ENCODE data around the gene CD300C.

DNA sequence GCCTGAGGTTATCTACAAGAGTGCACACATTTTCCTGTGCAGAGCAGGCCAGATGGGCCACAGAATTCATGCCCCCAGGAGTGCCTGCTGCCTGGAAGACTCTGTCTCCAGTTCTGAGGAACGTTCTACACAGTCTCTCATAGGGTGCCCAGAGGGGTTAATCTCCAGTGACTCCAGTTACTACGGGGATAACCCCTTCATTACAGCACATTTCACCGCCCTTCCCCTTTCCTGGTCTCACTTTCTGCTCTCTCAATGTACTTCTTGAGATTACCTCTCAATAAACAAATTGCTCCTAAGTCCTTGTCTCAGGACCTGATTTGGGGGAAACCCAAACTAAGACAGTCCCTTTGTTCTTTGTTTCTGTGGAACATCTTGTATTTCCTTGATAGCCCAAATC, 15.7 kb upstream of the CD300C start:
- TF ChIP-seq, protein P1, sequence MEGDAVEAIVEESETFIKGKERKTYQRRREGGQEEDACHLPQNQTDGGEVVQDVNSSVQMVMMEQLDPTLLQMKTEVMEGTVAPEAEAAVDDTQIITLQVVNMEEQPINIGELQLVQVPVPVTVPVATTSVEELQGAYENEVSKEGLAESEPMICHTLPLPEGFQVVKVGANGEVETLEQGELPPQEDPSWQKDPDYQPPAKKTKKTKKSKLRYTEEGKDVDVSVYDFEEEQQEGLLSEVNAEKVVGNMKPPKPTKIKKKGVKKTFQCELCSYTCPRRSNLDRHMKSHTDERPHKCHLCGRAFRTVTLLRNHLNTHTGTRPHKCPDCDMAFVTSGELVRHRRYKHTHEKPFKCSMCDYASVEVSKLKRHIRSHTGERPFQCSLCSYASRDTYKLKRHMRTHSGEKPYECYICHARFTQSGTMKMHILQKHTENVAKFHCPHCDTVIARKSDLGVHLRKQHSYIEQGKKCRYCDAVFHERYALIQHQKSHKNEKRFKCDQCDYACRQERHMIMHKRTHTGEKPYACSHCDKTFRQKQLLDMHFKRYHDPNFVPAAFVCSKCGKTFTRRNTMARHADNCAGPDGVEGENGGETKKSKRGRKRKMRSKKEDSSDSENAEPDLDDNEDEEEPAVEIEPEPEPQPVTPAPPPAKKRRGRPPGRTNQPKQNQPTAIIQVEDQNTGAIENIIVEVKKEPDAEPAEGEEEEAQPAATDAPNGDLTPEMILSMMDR (IDR thresholded peaks at IDR 0.05) = no peak
- no peak for TF ChIP-seq POLR2A (IDR thresholded peaks at IDR 0.05)
